AG04450 (cell line): ENCODE measurements around the gene KRT33B. TPM values are rescaled to one million over a fixed set of nuclear protein-coding genes. Genes with fewer than 3 reads are reported as not detected.

Experiments used
- CTCF ChIA-PET: fragments of 300-600, 350-600 bp; formaldehyde crosslinking; extraction: SDS; loops from one replicate; lab custom pipeline; 2022; ENCODE audit warnings: antibody characterized with exemption, inconsistent platforms; lab: Charles Lee
- POLR2A ChIA-PET: fragments of 350-600 bp; formaldehyde crosslinking; extraction: SDS; loops from one replicate; lab custom pipeline; 2021; ENCODE audit warnings: antibody characterized with exemption, inconsistent platforms; lab: Yijun Ruan, JAX
- DNase-seq: peaks from one replicate; pipeline ENCODE4 v3.0.0-alpha.2; 2011; ENCODE audit warnings: low read depth, low spot score
- H3K27ac ChIP-seq: one replicate; pipeline ENCODE4 v1.5.1; 2012; ENCODE audit warnings: low read depth, low read length, control low read depth
- H3K27me3 ChIP-seq: one replicate; pipeline ENCODE4 v1.6.0; 2012; ENCODE audit warnings: low read length; ENCODE audit not compliant: control insufficient read depth, insufficient read depth
- H3K4me3 ChIP-seq: 2 replicates; pipeline ENCODE4 v1.5.1; 2011; ENCODE audit warnings: mild to moderate bottlenecking, low read depth, low read length, control low read depth
- H3K9me3 ChIP-seq: 2 replicates; pipeline ENCODE4 v1.5.1; 2012; ENCODE audit warnings: low read length; ENCODE audit not compliant: control insufficient read depth, insufficient read depth
- CTCF ChIP-seq: IDR thresholded peaks from 2 replicates; pipeline ENCODE4 v1.5.1; 2011; ENCODE audit warnings: low read depth, low read length, control low read depth, inconsistent platforms
- polyA plus RNA-seq: library from polyadenylated mRNA; depleted of rRNA; stranded (reverse); fragments of >200 nt; gene quantifications from 2 replicates; pipeline ENCODE4 v1.2.3, GENCODE V29; 2011

The KRT33B gene
- polyA plus RNA-seq, 1 experiment = not detected

- H3K4me3 ChIP-seq = no peak overlapping the region
- ChIA-PET POLR2A (no interaction called here), CTCF (interaction anchor here (0.9 to 2.0 kb wide), 5 partner anchors 38 to 510 kb away, joined by 3 to 5 read pairs (median 4); no protein-coding TSS in a partner anchor)
- DNase-seq = no peak
- TF ChIP-seq CTCF = no peak
- H3K27me3 ChIP-seq = no peaks in the 10 kb centered on the region
- no peak overlapping the region for H3K27ac ChIP-seq
- no peaks in the 10 kb centered on the region; the same call in 1 of the 2 replicates for H3K9me3 ChIP-seq
Observed at GRCh38 chr17:41367426-41368075, 2.1 kb downstream of the KRT33B start.

GRCh38 chr17:41366070-41366469 is 3.5 kb downstream of the KRT33B start:
- no peak overlapping the region for H3K4me3 ChIP-seq
- no peaks in the 10 kb centered on the region for H3K27me3 ChIP-seq
- CTCF ChIA-PET = no interaction called here
- H3K9me3 ChIP-seq = no peaks in the 10 kb centered on the region; the same call in 1 of the 2 replicates
- no peak overlapping the region for H3K27ac ChIP-seq
- POLR2A ChIA-PET = no interaction called here
- no peak for TF ChIP-seq CTCF
- no peak for DNase-seq

DNA sequence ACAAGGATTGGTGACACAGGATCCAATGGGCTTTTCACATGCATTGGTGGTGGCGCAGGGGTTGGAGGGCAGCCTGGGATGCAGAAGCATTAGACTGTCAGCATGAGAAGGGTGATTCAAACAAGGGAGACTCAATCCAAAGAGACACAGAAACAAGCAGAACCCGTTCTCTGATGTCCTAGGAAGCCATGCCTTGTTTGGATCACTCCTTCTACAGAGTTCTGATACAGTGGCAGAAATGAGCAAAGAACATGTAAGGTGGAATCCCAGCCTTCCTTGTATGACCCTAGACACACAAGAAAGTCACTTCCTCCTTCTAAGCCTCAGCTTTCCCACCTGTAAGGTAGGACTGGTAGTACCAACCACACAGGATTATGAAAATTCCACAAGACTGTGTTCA is 5.7 kb downstream of the KRT33B start:
- H3K4me3 ChIP-seq = no peak overlapping the region
- no peak for DNase-seq
- ChIA-PET POLR2A (no interaction called here), CTCF (no interaction called here)
- no peaks in the 10 kb centered on the region; the same call in 1 of the 2 replicates for H3K9me3 ChIP-seq
- H3K27me3 ChIP-seq = no peaks in the 10 kb centered on the region
- TF ChIP-seq CTCF = no peak
- H3K27ac ChIP-seq = no peak overlapping the region

GRCh38 chr17:41360296-41360995 is 9.2 kb downstream of the KRT33B start:
- H3K27me3 ChIP-seq = no peaks in the 10 kb centered on the region
- POLR2A ChIA-PET = no interaction called here
- H3K4me3 ChIP-seq = no peak overlapping the region
- no peak for TF ChIP-seq CTCF
- no peak overlapping the region for H3K27ac ChIP-seq
- CTCF ChIA-PET = interaction anchor here (1.0 to 1.1 kb wide), 2 partner anchors 38 to 305 kb away, joined by 3 read pairs; no protein-coding TSS in a partner anchor
- no peaks in the 10 kb centered on the region; the same call in 1 of the 2 replicates for H3K9me3 ChIP-seq
- no peak for DNase-seq

- no peak for TF ChIP-seq CTCF
- POLR2A ChIA-PET = no interaction called here
- DNase-seq = no peak
- Histone ChIP-seq H3K27ac (no peak overlapping the region), H3K4me3 (no peak overlapping the region), H3K9me3 (no peaks in the 10 kb centered on the region; the same call in 1 of the 2 replicates), H3K27me3 (no peaks in the 10 kb centered on the region)
- CTCF ChIA-PET = no interaction called here
Observed at GRCh38 chr17:41354536-41354935, 15.1 kb downstream of the KRT33B start.
